Measurements from ENCODE around the gene ARNT2.

GRCh38 chr15:80405970-80406369 is 1.8 kb downstream of the ARNT2 start:
- TF ChIP-seq, protein P1, sequence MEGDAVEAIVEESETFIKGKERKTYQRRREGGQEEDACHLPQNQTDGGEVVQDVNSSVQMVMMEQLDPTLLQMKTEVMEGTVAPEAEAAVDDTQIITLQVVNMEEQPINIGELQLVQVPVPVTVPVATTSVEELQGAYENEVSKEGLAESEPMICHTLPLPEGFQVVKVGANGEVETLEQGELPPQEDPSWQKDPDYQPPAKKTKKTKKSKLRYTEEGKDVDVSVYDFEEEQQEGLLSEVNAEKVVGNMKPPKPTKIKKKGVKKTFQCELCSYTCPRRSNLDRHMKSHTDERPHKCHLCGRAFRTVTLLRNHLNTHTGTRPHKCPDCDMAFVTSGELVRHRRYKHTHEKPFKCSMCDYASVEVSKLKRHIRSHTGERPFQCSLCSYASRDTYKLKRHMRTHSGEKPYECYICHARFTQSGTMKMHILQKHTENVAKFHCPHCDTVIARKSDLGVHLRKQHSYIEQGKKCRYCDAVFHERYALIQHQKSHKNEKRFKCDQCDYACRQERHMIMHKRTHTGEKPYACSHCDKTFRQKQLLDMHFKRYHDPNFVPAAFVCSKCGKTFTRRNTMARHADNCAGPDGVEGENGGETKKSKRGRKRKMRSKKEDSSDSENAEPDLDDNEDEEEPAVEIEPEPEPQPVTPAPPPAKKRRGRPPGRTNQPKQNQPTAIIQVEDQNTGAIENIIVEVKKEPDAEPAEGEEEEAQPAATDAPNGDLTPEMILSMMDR (IDR thresholded peaks at IDR 0.05): no peak
- TF ChIP-seq POLR2A (IDR thresholded peaks at IDR 0.05): no peak
